Epithelial cell of esophagus (primary cell): ENCODE measurements around the gene ARL8A.

Experiments
- DNase-seq: peaks from one replicate; pipeline ENCODE4 v3.0.0; 2010; ENCODE audit warnings: low read depth
- H3K4me3 ChIP-seq: 2 replicates; pipeline ENCODE4 v1.5.1; 2011; ENCODE audit warnings: mild to moderate bottlenecking, low read length, control low read depth
- TF ChIP-seq, protein P1 (sequence below): IDR thresholded peaks from 2 replicates; pipeline ENCODE4 v1.5.1; 2011; ENCODE audit warnings: low read depth, mild to moderate bottlenecking, low read length, control low read depth, inconsistent platforms; ENCODE audit not compliant: insufficient read depth; ENCODE audit errors: missing control alignments

The ARL8A gene

GRCh38 chr1:202090994-202091393 lies 53.5 kb downstream of the ARL8A start:
- no peak for DNase-seq
- TF ChIP-seq, protein P1, sequence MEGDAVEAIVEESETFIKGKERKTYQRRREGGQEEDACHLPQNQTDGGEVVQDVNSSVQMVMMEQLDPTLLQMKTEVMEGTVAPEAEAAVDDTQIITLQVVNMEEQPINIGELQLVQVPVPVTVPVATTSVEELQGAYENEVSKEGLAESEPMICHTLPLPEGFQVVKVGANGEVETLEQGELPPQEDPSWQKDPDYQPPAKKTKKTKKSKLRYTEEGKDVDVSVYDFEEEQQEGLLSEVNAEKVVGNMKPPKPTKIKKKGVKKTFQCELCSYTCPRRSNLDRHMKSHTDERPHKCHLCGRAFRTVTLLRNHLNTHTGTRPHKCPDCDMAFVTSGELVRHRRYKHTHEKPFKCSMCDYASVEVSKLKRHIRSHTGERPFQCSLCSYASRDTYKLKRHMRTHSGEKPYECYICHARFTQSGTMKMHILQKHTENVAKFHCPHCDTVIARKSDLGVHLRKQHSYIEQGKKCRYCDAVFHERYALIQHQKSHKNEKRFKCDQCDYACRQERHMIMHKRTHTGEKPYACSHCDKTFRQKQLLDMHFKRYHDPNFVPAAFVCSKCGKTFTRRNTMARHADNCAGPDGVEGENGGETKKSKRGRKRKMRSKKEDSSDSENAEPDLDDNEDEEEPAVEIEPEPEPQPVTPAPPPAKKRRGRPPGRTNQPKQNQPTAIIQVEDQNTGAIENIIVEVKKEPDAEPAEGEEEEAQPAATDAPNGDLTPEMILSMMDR, result no peak
- H3K4me3 ChIP-seq, result no peak overlapping the region

DNA sequence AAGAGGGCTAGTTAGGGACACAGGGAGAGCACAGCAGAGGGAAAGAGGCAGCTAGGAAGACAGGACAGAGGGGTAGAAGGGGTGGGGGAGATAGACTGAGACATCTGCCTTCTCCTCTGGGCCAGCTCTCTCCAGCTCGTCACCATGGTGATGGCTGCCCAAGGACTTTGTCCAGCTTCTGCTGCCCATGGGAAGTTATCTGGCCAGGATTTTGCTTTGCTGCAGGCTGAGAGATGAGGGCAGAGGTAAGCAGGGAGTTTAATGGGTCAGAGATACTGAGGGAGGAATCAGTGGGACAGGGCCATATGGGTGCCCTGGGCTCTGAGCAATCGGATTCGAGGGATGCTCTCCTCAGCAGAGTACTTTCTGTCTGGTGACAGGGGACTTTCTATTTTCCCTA lies 56.3 kb downstream of the ARL8A start:
- TF ChIP-seq, protein P1, result no peak
- DNase-seq, result no peak
- H3K4me3 ChIP-seq, result no peak overlapping the region

- no peak for DNase-seq
- TF ChIP-seq, protein P1, result no peak
- H3K4me3 ChIP-seq, result no peak overlapping the region
These were observed 57.8 kb downstream of the ARL8A start for GRCh38 chr1:202086579-202087350.

- TF ChIP-seq, protein P1, result no peak
- no peak for DNase-seq
- no peak overlapping the region for H3K4me3 ChIP-seq
These were observed 58.7 kb downstream of the ARL8A start for GRCh38 chr1:202085682-202086373.

DNA sequence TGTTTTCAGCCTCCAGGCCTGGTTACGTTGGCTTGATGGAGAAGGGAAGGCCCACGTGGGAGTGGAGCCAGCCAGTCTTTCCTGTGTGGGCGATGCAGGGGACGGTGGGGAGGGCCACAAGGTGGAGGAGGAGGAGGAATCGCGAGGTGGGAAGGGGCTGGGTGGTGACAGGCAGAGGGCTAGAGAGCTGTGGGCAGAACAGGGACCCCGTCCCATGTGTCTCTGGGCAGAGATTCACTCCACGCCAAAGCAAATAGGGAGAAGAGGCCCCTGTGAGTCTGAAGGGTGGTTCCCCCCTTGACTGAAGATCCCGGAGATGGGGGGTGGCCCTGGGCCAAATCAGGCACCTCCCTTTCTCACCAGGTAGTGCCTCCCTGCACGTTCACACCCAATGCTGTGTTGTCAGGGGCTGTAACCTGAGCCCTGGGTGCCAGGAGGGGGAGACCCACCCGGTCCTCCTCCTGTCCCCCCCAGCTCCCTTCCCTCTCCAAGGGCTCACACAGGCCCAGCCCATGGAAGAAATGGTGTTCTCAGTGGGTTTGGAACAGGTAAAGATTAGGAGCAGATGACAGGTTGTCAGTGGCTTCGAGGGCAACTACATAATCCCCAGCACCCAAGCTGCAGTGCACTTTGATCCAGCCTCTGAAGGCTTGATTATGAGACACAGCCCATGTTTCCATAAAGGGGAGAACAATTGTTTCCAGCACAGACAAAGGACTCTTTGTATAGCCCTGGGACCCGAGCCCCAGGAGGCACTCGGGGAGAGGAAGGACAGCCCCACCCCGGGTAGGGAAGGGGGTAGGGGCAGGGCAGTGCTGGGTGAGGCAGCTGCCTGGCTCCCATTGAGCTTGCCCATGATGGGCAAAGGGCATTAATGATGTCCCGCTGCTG lies 59.5 kb downstream of the ARL8A start:
- H3K4me3 ChIP-seq, result no peak overlapping the region
- TF ChIP-seq, protein P1, result no peak
- DNase-seq, result no peak
